NCI-H526 treated with DMSO at 0.1 percent for 48 hours (cell line): Measurements from ENCODE around the gene NOD1.
"Not testable (repeated sequence)": the region's sequence is repeated elsewhere in the genome, so short reads cannot be mapped to it uniquely, and the experiment has no call there.

Source experiments
- DNase-seq: peaks from one replicate; lab custom pipeline; 2025; lab: John Stamatoyannopoulos, UW

NOD1 gene

DNA sequence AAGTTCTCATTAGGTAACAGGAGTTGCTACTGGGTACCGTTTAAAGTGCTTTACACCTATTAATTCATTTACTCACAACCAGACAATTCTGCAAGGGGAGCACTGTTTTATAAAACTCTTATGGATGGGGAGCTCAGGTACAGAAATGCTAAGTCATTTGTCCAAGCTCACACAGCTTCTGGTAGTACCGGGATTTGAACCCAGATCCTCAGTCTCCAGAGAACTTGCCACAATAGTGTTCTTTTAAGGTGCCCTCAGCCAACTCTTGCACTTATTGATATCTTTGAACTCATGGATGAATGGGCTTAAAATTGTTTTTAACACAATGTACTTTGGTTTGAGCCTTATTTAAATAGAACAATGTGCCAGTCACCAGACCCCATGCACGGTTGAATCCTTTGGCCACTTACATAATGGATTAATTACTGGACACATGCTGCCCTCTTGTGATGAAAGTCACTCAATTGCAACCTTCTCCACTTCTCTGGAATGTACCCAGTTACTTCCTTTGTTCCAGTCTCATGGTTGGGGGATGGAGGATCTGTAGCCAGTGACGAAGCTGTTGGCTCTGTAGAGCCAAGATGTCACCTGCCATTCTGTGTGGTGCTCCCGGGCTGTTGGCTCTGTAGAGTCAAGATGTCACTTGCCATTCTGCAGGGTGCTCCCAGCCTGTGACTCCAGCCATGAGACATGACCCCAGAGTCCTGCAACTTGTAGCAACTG lies 65.6 kb downstream of the NOD1 start:
- peak; percentile 48 for DNase-seq

DNA sequence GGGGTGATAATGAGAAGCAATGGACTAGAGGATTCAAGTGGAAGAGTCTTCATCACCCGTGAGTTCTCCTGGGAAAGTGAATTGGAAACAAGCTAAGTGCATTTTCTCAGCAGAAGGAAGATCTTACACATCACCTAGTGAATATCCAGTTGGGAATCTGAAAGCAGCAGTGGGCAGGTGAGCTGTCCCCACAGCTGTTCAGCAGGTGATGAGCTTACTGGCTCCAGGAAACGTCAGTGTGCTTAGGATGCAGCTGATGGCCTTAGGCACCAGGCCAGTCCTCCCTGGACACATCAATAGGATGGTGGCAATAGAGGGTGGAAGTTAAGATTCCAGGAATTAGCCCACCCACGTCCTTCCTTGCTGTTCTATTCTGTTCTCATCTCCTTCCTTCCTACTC lies 66.7 kb downstream of the NOD1 start:
- no peak for DNase-seq

DNA sequence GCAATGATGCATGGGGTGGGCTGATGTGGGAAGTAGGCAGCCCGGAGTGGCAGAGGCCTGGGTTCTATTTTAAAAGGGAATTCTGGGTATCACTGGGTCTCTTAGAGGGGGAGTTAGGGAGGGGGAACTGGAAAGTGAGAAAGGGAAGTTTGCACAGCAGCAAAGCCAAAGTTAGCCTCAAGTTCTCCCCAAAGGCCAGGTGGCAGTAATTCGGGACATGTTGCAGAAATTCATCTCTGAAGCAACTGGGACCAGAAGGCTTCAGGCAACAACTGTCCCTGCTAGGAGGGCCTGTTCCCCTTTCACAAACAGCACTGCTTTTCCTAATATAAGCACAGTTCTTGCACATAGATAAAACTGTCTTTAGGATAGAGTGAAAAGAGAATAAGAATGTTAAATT lies 67.4 kb downstream of the NOD1 start:
- DNase-seq, result no peak

DNA sequence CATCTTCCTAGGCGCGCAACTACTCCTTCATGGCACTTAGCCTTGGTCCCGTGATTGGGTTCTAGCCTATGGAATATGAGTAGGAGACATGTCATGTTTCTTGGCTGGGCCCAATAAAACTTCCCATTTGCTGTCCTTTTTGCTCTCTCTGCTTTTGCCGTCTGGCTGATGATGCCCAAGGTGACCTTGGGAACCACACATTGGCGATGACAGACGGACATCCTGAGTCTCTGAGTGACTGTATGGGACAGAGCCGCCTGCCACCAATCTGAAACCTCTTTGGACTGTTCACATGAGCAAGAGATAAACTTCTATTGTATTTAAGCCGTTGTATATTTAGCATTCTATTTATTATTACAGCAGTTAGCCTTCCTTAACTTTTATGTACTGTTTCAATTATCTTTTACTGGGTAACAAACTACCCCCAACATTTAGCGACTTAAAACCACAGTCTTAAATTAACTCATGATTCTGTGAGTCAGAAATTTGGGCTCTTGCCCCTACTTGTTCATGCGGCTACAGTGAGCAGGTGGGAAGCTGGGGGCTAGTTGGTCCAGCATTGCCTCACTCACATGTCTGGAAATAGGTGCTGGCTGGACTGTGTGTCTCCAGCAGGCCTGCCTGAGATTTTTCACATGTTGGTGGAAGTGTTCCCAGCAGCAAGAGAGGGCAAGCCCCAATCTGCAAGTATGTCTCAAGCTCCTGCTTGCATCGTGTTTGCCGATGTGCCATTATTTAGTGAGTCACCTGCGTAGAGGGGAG lies 71.7 kb downstream of the NOD1 start:
- no peak for DNase-seq

DNA sequence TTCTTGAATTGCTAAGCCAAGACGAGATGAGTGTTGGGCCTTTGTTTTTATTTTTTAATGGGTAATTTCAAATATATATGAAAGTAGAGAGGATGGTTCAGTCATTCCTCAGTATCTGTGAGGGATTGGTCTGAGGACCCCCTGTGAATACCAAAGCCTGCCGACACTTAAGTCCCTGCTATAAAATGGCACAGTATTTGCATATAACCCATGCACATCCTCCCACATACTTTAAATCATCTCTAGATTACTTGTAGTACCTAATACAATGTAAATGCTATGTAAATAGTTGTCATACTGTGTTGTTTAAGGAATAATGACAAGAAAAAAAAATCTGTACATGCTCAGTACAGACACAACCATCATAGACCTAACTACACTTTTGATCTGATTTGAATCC lies 73.4 kb downstream of the NOD1 start:
- peak; percentile 59 for DNase-seq

DNA sequence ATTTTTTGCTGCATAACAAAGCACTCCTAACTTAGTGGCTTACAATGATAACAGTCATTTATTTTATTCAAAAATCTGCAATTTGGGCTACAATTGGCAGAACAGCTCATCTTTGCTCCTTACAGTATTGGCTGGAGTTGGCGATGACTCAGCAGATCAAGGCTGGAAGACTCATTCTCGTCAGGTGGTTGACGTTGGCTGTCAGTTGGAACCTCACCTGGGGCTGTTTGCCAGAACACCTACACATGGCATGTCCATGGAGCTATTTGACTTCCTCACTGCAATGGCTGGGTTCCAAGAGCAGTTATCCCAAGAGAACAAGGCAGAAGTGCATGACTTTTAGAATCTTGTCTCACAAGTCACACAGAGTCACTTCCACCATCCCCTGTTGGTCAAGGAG lies 75.1 kb downstream of the NOD1 start:
- no peak for DNase-seq

DNA sequence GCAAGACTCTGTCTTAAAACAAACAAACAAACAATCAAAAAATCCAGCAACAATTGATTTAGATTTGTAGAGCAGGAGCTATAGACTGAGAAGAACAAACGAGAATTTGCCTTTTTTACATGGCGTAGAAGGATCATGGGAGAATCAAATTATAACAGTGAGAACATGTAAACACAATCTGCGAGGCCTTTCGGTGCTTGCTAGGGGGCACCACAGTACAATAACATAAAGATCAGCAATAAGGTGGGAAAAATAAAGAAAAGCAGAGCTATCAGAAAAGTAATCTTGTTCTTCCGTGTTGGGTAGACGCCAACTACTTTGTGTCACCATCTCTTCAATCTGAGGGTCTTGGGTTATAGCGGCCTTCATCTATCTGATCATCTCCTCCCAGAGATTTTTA lies 82.2 kb downstream of the NOD1 start:
- no peak for DNase-seq

DNA sequence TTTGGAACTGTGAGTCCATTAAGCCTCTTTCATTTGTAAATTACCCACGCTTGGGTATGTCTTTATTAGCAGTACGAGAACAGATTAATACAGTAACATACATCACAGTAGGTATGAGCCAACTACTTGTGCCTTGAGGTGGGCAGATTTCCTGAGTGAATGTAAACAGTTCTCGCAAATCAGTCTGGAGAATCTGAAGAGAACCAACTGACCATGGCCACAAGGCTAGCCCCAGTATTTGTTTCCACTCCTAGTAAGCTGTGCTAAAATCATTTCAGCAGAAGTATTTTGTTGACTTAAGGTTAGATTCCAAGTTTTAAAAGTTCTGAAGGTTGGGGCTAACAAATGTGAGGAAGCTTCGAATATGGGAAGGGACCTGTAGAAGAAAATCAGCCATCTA lies 82.9 kb downstream of the NOD1 start:
- DNase-seq, result no peak

DNA sequence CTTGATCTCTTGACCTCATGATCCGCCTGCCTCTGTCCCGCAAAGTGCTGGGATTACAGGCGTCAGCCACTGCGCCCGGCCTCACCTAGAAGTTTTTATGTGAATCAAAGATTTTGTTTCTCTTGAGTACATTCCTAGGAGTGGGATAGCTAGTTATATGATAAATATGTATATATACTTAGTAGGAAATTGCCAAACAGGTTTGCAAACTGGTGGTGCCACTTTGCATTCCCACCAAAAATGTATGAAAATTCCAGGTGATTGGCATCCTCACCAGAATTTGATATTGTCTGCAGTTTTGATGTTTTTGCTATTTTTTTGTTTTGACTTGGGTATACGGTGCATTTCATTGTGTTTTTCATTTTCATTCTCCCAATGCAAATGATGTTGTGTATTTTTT lies 86.8 kb downstream of the NOD1 start:
- DNase-seq, result no peak

DNA sequence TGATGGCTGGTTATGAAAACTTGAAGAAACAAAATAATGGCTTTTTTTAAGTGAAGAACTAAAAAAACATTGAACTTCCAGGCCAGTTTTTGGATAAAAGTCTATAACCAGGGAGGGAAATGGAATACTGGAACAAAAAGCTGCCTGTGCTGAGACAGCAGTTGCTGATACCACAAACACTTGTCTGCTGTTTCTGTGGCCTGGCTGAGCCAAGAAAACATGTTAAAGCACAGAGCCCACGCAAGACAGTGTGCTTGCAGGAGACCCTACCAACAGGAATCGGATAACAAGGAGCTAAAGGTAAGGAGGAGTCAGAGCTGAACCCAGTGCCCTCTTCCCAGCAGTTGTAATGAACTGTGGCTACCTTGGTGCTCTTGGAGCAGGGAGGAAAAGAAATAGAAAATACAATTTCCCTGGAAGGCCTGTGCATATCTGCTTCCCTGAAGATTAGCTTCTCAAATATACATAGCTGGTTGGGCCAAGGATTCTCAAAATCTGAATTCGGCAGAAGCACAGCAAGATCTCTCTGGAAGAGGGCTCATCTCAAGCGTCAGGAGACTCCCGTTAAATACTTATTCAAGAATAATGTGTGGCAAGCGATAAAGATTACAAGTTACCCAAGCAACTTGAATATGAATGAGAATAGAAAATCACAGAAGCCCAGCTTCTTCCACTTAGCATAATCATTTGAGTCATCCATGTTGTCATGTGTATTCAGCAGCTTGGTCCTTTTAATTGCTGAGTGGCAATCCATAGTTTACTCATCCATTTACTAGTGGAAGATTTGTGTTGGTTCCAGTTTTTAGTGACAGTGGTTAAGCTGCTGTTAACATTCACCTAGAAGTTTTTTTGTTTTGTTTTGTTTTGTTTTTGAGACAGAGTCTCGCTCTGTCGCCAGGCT lies 87.6 kb downstream of the NOD1 start:
- no peak for DNase-seq

DNA sequence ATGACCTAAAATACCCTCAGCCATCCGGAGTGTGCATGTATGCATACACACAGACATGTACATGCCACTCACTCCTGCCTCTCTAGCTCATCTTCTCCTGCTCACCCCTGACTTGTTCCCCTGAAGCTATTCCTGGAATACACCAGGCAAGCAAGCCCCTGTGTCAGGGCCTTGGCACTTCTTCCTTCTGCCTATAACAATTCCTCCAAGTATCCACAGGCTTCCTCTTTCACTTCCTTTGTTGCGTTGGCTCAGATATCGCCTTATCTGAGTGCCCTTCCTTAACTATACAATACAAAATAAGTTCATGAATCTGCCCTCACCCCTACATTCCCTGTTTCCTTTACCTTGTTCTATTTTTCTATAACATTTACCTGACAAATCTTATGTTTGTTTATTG lies 88.8 kb downstream of the NOD1 start:
- DNase-seq, result no peak

DNA sequence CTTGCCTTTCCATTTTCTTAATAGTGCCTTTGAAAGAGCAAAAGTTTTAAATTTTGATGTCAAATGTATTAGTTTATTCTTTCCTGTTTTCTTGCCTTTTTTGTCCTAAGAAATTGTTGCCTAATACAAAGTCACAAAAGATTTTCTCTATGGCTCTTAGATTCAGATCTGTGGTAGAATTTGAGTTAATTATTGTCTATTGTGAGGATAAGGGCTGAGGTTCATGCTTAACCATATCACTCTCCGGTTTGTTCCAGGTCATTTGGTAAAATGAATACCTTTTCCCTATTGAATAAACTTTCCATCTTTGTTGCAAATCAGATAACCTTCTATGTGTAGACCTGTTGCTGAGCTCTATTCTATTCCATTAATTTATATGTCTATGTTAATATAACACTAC lies 96.0 kb downstream of the NOD1 start:
- no peak for DNase-seq

DNA sequence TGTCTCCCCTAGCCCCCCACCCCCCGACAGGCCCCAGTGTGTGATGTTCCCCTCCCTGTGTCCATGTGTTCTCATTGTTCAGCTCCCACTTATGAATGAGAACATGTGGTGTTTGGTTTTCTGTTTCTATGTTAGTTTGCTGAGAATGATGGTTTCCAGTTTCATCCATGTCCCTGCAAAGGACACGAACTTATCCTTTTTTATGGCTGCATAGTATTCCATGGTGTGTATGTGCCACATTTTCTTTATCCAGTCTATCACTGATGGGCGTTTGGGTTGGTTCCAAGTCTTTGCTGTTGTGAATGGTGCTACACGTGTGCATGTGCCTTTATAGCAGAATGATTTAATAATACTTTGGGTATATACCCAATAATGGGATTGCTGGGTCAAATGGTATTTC lies 97.8 kb downstream of the NOD1 start:
- DNase-seq, result not testable (repeated sequence)

DNA sequence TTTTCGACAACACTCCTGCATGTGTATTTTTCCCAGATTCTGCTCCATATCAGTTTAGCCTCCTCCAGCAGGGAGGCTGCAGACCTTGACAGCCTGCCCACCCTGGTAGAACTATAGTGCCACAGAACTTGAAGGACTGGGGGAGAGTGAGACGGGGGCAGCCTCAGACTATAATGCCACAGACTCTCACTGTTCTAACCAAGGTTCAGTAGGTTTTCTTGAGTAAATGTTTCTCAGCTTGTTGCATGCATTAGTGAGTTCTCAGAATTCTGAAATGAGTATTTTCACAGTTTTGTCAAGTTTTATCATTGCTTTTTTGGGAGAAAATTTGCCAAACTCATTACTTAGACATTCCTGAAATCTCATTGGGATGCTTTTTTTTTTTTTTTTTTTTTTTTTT lies 98.3 kb downstream of the NOD1 start:
- DNase-seq, result no peak

DNA sequence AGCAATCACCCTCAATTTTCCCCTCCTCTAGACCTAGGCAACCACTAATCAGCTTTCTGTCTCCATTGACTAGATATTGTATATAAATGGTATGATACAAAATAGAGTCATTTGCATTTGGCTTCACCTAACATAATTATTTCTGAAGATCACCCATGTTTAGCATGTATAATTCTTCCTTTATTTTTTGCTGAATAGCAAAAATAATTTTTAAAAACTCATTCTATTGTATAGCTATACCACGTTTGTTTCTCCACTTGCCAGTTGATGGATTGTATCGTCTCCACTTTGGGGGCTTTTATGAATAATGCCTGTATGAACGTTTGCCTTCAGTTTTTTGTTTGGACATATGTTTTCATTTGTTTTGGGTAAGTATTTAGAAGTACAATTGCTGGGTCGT lies 98.8 kb downstream of the NOD1 start:
- no peak for DNase-seq

DNA sequence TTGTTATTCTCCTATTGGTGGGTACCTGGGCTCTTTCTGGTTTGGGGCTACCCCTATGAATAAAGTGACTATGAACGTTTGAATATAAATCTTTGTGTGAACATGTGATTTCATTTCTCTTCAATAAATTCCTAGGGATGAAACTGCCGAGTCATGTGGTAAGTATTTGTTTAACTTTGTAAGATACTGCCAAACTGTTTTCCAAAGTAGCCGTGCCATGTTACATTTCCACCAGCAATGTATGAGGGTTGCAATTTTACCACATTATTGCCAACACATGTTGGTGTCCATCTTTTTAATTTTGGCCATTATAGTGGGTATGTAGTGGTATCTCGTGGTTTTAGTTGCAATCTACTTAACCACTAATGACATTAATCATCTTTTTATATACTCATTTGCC lies 99.5 kb downstream of the NOD1 start:
- DNase-seq, result no peak

DNA sequence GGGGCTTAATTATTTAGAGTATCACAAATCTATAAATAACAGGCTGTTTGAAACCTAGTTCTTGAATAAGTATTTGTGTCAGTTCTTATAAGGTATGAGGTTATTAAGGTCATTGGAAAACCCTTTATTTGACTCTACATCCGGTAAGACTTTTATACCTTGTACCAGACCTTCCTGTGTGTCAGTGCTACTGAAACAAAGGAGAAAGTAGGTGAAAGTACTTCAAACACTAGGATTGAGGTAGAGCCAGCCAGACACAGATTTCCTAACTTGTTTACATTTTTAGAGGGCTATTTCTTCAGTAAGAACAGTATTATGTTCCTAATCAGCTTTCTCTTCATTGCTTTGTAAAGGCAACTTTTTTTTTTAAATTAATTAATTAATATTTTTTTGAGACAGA lies 100.3 kb downstream of the NOD1 start:
- DNase-seq, result no peak
